ENCODE measurements around the gene RDH8.

DNA sequence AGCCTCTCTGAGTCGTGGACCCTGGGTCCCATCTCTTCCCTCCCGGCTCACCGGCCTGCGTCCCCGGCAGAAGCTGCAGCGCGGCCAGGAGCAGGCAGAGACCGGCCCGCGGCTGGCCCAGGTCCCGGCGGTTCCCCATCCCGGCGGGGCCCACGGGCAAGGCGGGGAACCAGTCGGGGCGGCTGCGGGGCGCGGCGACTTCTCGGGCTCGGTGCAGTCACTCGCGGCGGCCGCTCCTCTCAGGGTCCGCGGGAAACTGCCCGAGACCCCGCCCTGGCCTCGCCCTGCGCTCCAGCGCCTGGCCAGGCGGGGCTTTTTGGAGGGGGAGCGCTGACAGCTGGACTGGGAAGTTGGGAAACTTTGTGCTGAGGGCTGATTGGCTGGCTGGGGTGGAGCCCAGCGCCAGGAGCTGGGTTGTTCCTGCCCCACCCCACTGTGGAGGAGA, 3.0 kb upstream of the RDH8 start, which contains the start of gene COL5A3:
- no peak for TF ChIP-seq SP1 (IDR thresholded peaks at IDR 0.05)
- TF ChIP-seq BHLHE40 (IDR thresholded peaks at IDR 0.05; ENCODE audit: borderline replicate concordance), result no peak
- TF ChIP-seq FOXM1 (IDR thresholded peaks at IDR 0.05; ENCODE audit: borderline replicate concordance), result no peak
- TF ChIP-seq SUZ12 (IDR thresholded peaks at IDR 0.05), result no peak
- TF ChIP-seq HDGF (IDR thresholded peaks at IDR 0.05; ENCODE audit: borderline replicate concordance), result no peak
- no peak for TF ChIP-seq LEF1 (IDR thresholded peaks at IDR 0.05; ENCODE audit: borderline replicate concordance)
- no peak for TF ChIP-seq L3MBTL2 (conservative IDR thresholded peaks at IDR 0.05)

Measured in HEK293T (cell line).